Measurements from ENCODE around the gene SDHAF4.

DNA sequence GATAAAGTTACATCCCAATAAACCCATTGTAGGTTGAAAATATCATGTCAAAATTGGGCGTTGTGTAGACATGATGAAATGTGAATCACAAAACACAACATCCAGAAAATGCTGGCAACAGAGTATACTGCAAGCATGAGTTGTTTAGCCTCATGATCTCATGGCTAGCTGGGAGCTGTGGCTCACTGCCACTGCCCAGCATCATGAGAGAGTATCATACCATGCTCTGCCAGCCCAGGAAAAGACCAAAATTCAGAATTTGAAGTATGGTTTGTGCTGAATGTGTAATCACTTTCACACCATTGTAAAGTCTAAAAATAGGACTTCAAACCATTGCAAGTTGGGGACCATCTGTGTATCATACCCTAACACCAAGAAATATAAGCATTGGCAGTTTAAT, 55.7 kb downstream of the SDHAF4 start:
- TF ChIP-seq, protein P1, sequence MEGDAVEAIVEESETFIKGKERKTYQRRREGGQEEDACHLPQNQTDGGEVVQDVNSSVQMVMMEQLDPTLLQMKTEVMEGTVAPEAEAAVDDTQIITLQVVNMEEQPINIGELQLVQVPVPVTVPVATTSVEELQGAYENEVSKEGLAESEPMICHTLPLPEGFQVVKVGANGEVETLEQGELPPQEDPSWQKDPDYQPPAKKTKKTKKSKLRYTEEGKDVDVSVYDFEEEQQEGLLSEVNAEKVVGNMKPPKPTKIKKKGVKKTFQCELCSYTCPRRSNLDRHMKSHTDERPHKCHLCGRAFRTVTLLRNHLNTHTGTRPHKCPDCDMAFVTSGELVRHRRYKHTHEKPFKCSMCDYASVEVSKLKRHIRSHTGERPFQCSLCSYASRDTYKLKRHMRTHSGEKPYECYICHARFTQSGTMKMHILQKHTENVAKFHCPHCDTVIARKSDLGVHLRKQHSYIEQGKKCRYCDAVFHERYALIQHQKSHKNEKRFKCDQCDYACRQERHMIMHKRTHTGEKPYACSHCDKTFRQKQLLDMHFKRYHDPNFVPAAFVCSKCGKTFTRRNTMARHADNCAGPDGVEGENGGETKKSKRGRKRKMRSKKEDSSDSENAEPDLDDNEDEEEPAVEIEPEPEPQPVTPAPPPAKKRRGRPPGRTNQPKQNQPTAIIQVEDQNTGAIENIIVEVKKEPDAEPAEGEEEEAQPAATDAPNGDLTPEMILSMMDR (IDR thresholded peaks at IDR 0.05 in 4 of 5, conservative IDR thresholded peaks at IDR 0.05 in 1 of 5) = no peak
- no peak for TF ChIP-seq POLR2A (IDR thresholded peaks at IDR 0.05)
